Measurements from ENCODE around the gene TAGLN2.
"Not testable (repeated sequence)": the region's sequence is repeated elsewhere in the genome, so short reads cannot be mapped to it uniquely, and the experiment has no call there.

The TAGLN2 gene

GRCh38 chr1:159900755-159901360 lies 24.4 kb downstream of the TAGLN2 start:
- H3K27ac ChIP-seq: peak overlapping the region; percentile 83
- no peaks in the 10 kb centered on the region for H3K27me3 ChIP-seq
- peak overlapping the region in 1 of 2 experiments; percentile 7 for H3K4me3 ChIP-seq (ENCODE audit: low read depth in 1 of 2, low read length in 1 of 2)
- no peak for TF ChIP-seq CTCF (IDR thresholded peaks at IDR 0.05)
- H3K4me1 ChIP-seq (ENCODE audit: control insufficient read depth in 1 of 2, insufficient read depth in 1 of 2, low read depth in 1 of 2, low read length in 1 of 2): peaks cover 71 to 75% of the 10 kb centered on the region in 2 experiments
- H3K36me3 ChIP-seq: no peaks in the 10 kb centered on the region
- H3K9me3 ChIP-seq: no peaks in the 10 kb centered on the region

- Histone ChIP-seq H3K27me3 (no peaks in the 10 kb centered on the region), H3K4me3 (ENCODE audit: low read depth in 1 of 2, low read length in 1 of 2) (peak within 1 kb of the TSS; percentile 33 to 36), H3K36me3 (no peaks in the 10 kb centered on the region), H3K9me3 (no peaks in the 10 kb centered on the region), H3K4me1 (ENCODE audit: control insufficient read depth in 1 of 2, insufficient read depth in 1 of 2, low read depth in 1 of 2, low read length in 1 of 2) (peaks cover 78 to 81% of the 10 kb centered on the region in 2 experiments), H3K27ac (peak within 1 kb of the TSS; percentile 93)
- peak; percentile 28 for TF ChIP-seq CTCF (IDR thresholded peaks at IDR 0.05)
Measured at GRCh38 chr1:159900086-159900680, 25.1 kb downstream of the TAGLN2 start, which contains the start of gene CFAP45. CFAP45 (minus strand) TSS chr1:159900165; CDS start chr1:159900098, 67 bp downstream.

- not testable (repeated sequence) for H3K27me3 ChIP-seq, H3K9me3 ChIP-seq, H3K36me3 ChIP-seq
- Histone ChIP-seq H3K4me3 (ENCODE audit: low read depth in 1 of 2, low read length in 1 of 2) (peak overlapping the region; percentile 33 to 36), H3K4me1 (ENCODE audit: control insufficient read depth in 1 of 2, insufficient read depth in 1 of 2, low read depth in 1 of 2, low read length in 1 of 2) (peaks cover 81 to 84% of the 10 kb centered on the region in 2 experiments), H3K27ac (peak overlapping the region; percentile 83)
Measured at GRCh38 chr1:159899634-159900033, 25.7 kb downstream of the TAGLN2 start.

GRCh38 chr1:159898527-159898926 lies 26.8 kb downstream of the TAGLN2 start:
- no peak for TF ChIP-seq CTCF (IDR thresholded peaks at IDR 0.05)
- H3K9me3 ChIP-seq: no peaks in the 10 kb centered on the region
- peak overlapping the region; percentile 93 for H3K27ac ChIP-seq
- H3K4me3 ChIP-seq (ENCODE audit: low read depth in 1 of 2, low read length in 1 of 2): no peak overlapping the region
- peaks cover 80 to 83% of the 10 kb centered on the region in 2 experiments for H3K4me1 ChIP-seq (ENCODE audit: control insufficient read depth in 1 of 2, insufficient read depth in 1 of 2, low read depth in 1 of 2, low read length in 1 of 2)
- no peaks in the 10 kb centered on the region for H3K36me3 ChIP-seq
- H3K27me3 ChIP-seq: no peaks in the 10 kb centered on the region

GRCh38 chr1:159897962-159898361 lies 27.3 kb downstream of the TAGLN2 start:
- H3K4me1 ChIP-seq (ENCODE audit: control insufficient read depth in 1 of 2, insufficient read depth in 1 of 2, low read depth in 1 of 2, low read length in 1 of 2): peaks cover 76 to 77% of the 10 kb centered on the region in 2 experiments
- no peak for TF ChIP-seq CTCF (IDR thresholded peaks at IDR 0.05)

GRCh38 chr1:159896546-159896930 lies 28.8 kb downstream of the TAGLN2 start:
- H3K27ac ChIP-seq: peak overlapping the region; percentile 93
- H3K36me3 ChIP-seq: no peaks in the 10 kb centered on the region
- H3K9me3 ChIP-seq: no peaks in the 10 kb centered on the region
- H3K4me3 ChIP-seq (ENCODE audit: low read depth in 1 of 2, low read length in 1 of 2): peak overlapping the region; percentile 21 to 41
- H3K4me1 ChIP-seq (ENCODE audit: control insufficient read depth in 1 of 2, insufficient read depth in 1 of 2, low read depth in 1 of 2, low read length in 1 of 2): peaks cover 65 to 69% of the 10 kb centered on the region in 2 experiments
- no peaks in the 10 kb centered on the region for H3K27me3 ChIP-seq
- no peak for TF ChIP-seq CTCF (IDR thresholded peaks at IDR 0.05)

More at GRCh38 chr1:159897962-159898361, 27.3 kb downstream of the TAGLN2 start:
- Histone ChIP-seq H3K27me3 (no peaks in the 10 kb centered on the region), H3K36me3 (no peaks in the 10 kb centered on the region), H3K27ac (peak overlapping the region; percentile 93), H3K4me3 (ENCODE audit: low read depth in 1 of 2, low read length in 1 of 2) (no peak overlapping the region), H3K9me3 (no peaks in the 10 kb centered on the region)
